ENCODE measurements around the gene WIPF2. TPM values are rescaled to one million over a fixed set of nuclear protein-coding genes. Genes with fewer than 3 reads are reported as not detected.

WIPF2 gene
- total and polyA plus RNA-seq, 2 donors from 2014 or later: 9.9 to 36.4 TPM

- peaks cover 3 to 72% (median 61%) of the 10 kb centered on the region in 3 donors for H3K4me1 ChIP-seq (ENCODE audit: control insufficient read depth in 2 of 3, insufficient read depth in 2 of 3, low read depth in 1 of 3, low read length in 3 of 3)
- H3K36me3 ChIP-seq (ENCODE audit: control insufficient read depth in 2 of 3, insufficient read depth in 3 of 3, low read length in 3 of 3): no peaks in the 10 kb centered on the region
- no peaks in the 10 kb centered on the region for H3K27me3 ChIP-seq (ENCODE audit: control insufficient read depth, insufficient read depth, low read length)
- peak overlapping the region in 1 of 3 donors; percentile 79 for H3K4me3 ChIP-seq (ENCODE audit: low read length in 3 of 3)
- FAIRE-seq (no peak), DNase-seq (peak in 4 of 5 donors; percentile 76 to 91 (median 83))
- peak overlapping the region; percentile 94 to 95 for H3K27ac ChIP-seq (ENCODE audit: low read depth in 2 of 2, low read length in 2 of 2)
- no peak for TF ChIP-seq CTCF (IDR thresholded peaks at IDR 0.05; ENCODE audit: borderline replicate concordance, extremely low read depth, insufficient read depth)
- no peaks in the 10 kb centered on the region for H3K9me3 ChIP-seq (ENCODE audit: control insufficient read depth in 2 of 3, insufficient read depth in 1 of 3, low read length in 3 of 3)
- intact Hi-C loops (cut with DNase I): no loop called here
- H3K9ac ChIP-seq (ENCODE audit: low read length in 3 of 3): peak overlapping the region in 1 of 3 donors; percentile 68
Measured at GRCh38 chr17:40320756-40321523, 101.8 kb downstream of the WIPF2 start.

- intact Hi-C loops (cut with DNase I): no loop called here
- no peak for FAIRE-seq
- peak in 2 of 5 donors; percentile 62 to 74 for DNase-seq
- no peaks in the 10 kb centered on the region for H3K36me3 ChIP-seq (ENCODE audit: control insufficient read depth in 2 of 3, insufficient read depth in 3 of 3, low read length in 3 of 3)
- peak overlapping the region; percentile 94 to 95 for H3K27ac ChIP-seq (ENCODE audit: low read depth in 2 of 2, low read length in 2 of 2)
- no peaks in the 10 kb centered on the region for H3K9me3 ChIP-seq (ENCODE audit: control insufficient read depth in 2 of 3, insufficient read depth in 1 of 3, low read length in 3 of 3)
- H3K9ac ChIP-seq (ENCODE audit: low read length in 3 of 3): peak overlapping the region in 2 of 3 donors; percentile 30 to 68
- TF ChIP-seq CTCF (IDR thresholded peaks at IDR 0.05; ENCODE audit: borderline replicate concordance, extremely low read depth, insufficient read depth): no peak
- peak overlapping the region in 1 of 3 donors; percentile 79 for H3K4me3 ChIP-seq (ENCODE audit: low read length in 3 of 3)
- no peaks in the 10 kb centered on the region for H3K27me3 ChIP-seq (ENCODE audit: control insufficient read depth, insufficient read depth, low read length)
- H3K4me1 ChIP-seq (ENCODE audit: control insufficient read depth in 2 of 3, insufficient read depth in 2 of 3, low read depth in 1 of 3, low read length in 3 of 3): peaks cover 0 to 72% (median 67%) of the 10 kb centered on the region in 3 donors
Measured at GRCh38 chr17:40321524-40321929, 102.4 kb downstream of the WIPF2 start.

- FAIRE-seq (no peak), DNase-seq (peak in 2 of 5 donors; percentile 56 to 86)
- intact Hi-C loops (cut with DNase I): no loop called here
- Histone ChIP-seq H3K27ac (ENCODE audit: low read depth in 2 of 2, low read length in 2 of 2) (peak overlapping the region; percentile 94 to 95), H3K27me3 (ENCODE audit: control insufficient read depth, insufficient read depth, low read length) (no peaks in the 10 kb centered on the region), H3K9ac (ENCODE audit: low read length in 3 of 3) (peak overlapping the region in 2 of 3 donors; percentile 30 to 73), H3K36me3 (ENCODE audit: control insufficient read depth in 2 of 3, insufficient read depth in 3 of 3, low read length in 3 of 3) (no peaks in the 10 kb centered on the region), H3K9me3 (ENCODE audit: control insufficient read depth in 2 of 3, insufficient read depth in 1 of 3, low read length in 3 of 3) (no peaks in the 10 kb centered on the region), H3K4me3 (ENCODE audit: low read length in 3 of 3) (peak overlapping the region; percentile 21 to 79 (median 39)), H3K4me1 (ENCODE audit: control insufficient read depth in 2 of 3, insufficient read depth in 2 of 3, low read depth in 1 of 3, low read length in 3 of 3) (peaks cover 0 to 74% (median 68%) of the 10 kb centered on the region in 3 donors)
- TF ChIP-seq CTCF (IDR thresholded peaks at IDR 0.05; ENCODE audit: borderline replicate concordance, extremely low read depth, insufficient read depth): no peak
Measured at GRCh38 chr17:40321961-40322357, 102.9 kb downstream of the WIPF2 start.
